H1 (cell line): Measurements from ENCODE around the gene YPEL2. TPM values are rescaled to one million over a fixed set of nuclear protein-coding genes. Genes with fewer than 3 reads are reported as not detected.

Experiments used
- CTCF ChIA-PET: fragments of 300-600 bp; sonication (Branson Sonifier 250); formaldehyde crosslinking; loops from one replicate; lab custom pipeline; 2021; ENCODE audit not compliant: partially characterized antibody; lab: Charles Lee
- POLR2A ChIA-PET: fragments of 300-600 bp; sonication (Branson Sonifier 250); formaldehyde crosslinking; loops from one replicate; lab custom pipeline; 2021; ENCODE audit warnings: inconsistent platforms; ENCODE audit not compliant: partially characterized antibody; lab: Charles Lee
- DNase-seq, 2 experiments: peaks; one replicate each; pipeline versions ENCODE4 v3.0.0 to v3.0.0-alpha.2; 2010 to 2022; ENCODE audit warnings: low spot score in 2 of 2, low read depth in 1 of 2, mixed read lengths in 1 of 2
- FAIRE-seq: peaks from 2 replicates; lab custom pipeline; 2011; peaks lifted over from hg19 to GRCh38; lab: Jason Lieb, UNC
- H2AFZ ChIP-seq: 2 replicates; pipeline ENCODE4 v1.8.1; 2012; ENCODE audit warnings: low read length, inconsistent platforms
- H2AK5ac ChIP-seq: 2 replicates; pipeline ENCODE4 v1.6.1; 2013; ENCODE audit warnings: low read depth, low read length
- H2BK120ac ChIP-seq: replicated peaks from 2 replicates; pipeline ENCODE3; 2013; ENCODE audit warnings: low read depth, low read length, inconsistent platforms
- H2BK12ac ChIP-seq: 2 replicates; pipeline ENCODE4 v1.6.1; 2013; ENCODE audit warnings: low read depth, low read length
- H2BK15ac ChIP-seq: 2 replicates; pipeline ENCODE4 v1.6.1; 2013; ENCODE audit warnings: low read length
- H2BK20ac ChIP-seq: 2 replicates; pipeline ENCODE4 v1.6.1; 2013; ENCODE audit warnings: low read length
- H2BK5ac ChIP-seq: 2 replicates; pipeline ENCODE4 v1.6.1; 2013; ENCODE audit warnings: low read depth, low read length
- H3K14ac ChIP-seq: 2 replicates; pipeline ENCODE4 v1.6.1; 2013; ENCODE audit warnings: inconsistent platforms; ENCODE audit not compliant: insufficient read length
- H3K18ac ChIP-seq: 2 replicates; pipeline ENCODE4 v1.6.1; 2013; ENCODE audit warnings: low read length; ENCODE audit errors: extremely low read depth
- H3K23ac ChIP-seq: 2 replicates; pipeline ENCODE4 v1.6.1; 2013; ENCODE audit warnings: inconsistent platforms; ENCODE audit not compliant: insufficient read length
- H3K23me2 ChIP-seq: 2 replicates; pipeline ENCODE4 v1.6.1; 2013; ENCODE audit warnings: low read depth, low read length
- H3K27ac ChIP-seq: 2 replicates; pipeline ENCODE4 v1.6.1; 2011; ENCODE audit warnings: low read depth, low read length, inconsistent platforms
- H3K27me3 ChIP-seq, 4 experiments: replicated peaks in 1 of 4; 1 replicate in 1 of 4; 2 replicates in 3 of 4; pipeline versions ENCODE4 v1.6.1 to v1.8.1; 2011 to 2013; ENCODE audit warnings: low read length in 3 of 4, mild to moderate bottlenecking in 3 of 4, inconsistent platforms in 2 of 4, mixed read lengths in 2 of 4, moderate library complexity in 1 of 4; ENCODE audit not compliant: control insufficient read depth in 3 of 4, insufficient read depth in 3 of 4; ENCODE audit errors: extremely low read depth in 1 of 4
- H3K36me3 ChIP-seq, 4 experiments: 2 replicates each; pipeline versions ENCODE4 v1.6.1 to v1.8.1; 2011 to 2013; ENCODE audit warnings: mild to moderate bottlenecking in 4 of 4, low read length in 3 of 4, moderate library complexity in 2 of 4, control low read depth in 1 of 4, inconsistent platforms in 1 of 4; ENCODE audit not compliant: insufficient read depth in 4 of 4, control insufficient read depth in 2 of 4
- H3K4ac ChIP-seq: replicated peaks from 2 replicates; pipeline ENCODE3; 2013; ENCODE audit warnings: low read length, low read depth, mixed read lengths, inconsistent platforms; ENCODE audit not compliant: insufficient read length
- H3K4me1 ChIP-seq, 4 experiments: replicated peaks in 1 of 4; 1 replicate in 1 of 4; 2 replicates in 3 of 4; pipeline versions ENCODE4 v1.6.1 to v1.8.1; 2011 to 2013; ENCODE audit warnings: low read length in 3 of 4, inconsistent platforms in 2 of 4, mixed read lengths in 1 of 4; ENCODE audit not compliant: insufficient read depth in 4 of 4, control insufficient read depth in 3 of 4
- H3K4me2 ChIP-seq, 2 experiments: 2 replicates each; pipeline versions ENCODE4 v1.6.1 to v1.8.1; 2011 to 2013; ENCODE audit warnings: low read depth in 2 of 2, low read length in 2 of 2, control low read depth in 1 of 2, inconsistent platforms in 1 of 2, mild to moderate bottlenecking in 1 of 2; ENCODE audit not compliant: insufficient read depth in 1 of 2
- H3K4me3 ChIP-seq, 4 experiments: fragments of 200-600, 300-600 bp in 1 of 4; sonication (generic), shearing (Covaris generic), sonication (Bioruptor Twin) in 1 of 4; 2 replicates each; pipeline versions ENCODE4 v1.5.1 to v1.8.1; 2011 to 2016; ENCODE audit warnings: low read length in 4 of 4, low read depth in 3 of 4, control low read depth in 2 of 4, inconsistent platforms in 2 of 4, mild to moderate bottlenecking in 2 of 4, mixed read lengths in 1 of 4, moderate library complexity in 1 of 4; ENCODE audit not compliant: insufficient read depth in 2 of 4; ENCODE audit errors: extremely low read depth in 1 of 4
- H3K56ac ChIP-seq: replicated peaks from 2 replicates; pipeline ENCODE3; 2013; ENCODE audit warnings: low read depth, mild to moderate bottlenecking, mixed read lengths, low read length, inconsistent platforms; ENCODE audit not compliant: insufficient read length
- H3K79me1 ChIP-seq: 2 replicates; pipeline ENCODE4 v1.6.1; 2013; ENCODE audit warnings: low read depth, low read length, control low read depth
- H3K79me2 ChIP-seq, 2 experiments: 2 replicates each; pipeline versions ENCODE4 v1.6.1 to v1.8.1; 2012 to 2013; ENCODE audit warnings: low read length in 2 of 2, mild to moderate bottlenecking in 2 of 2, inconsistent platforms in 1 of 2; ENCODE audit not compliant: insufficient read depth in 2 of 2, control insufficient read depth in 1 of 2
- H3K9ac ChIP-seq, 4 experiments: replicated peaks in 1 of 4; 1 replicate in 1 of 4; 2 replicates in 3 of 4; pipeline versions ENCODE4 v1.6.1 to v1.8.1; 2011 to 2013; ENCODE audit warnings: low read depth in 3 of 4, low read length in 3 of 4, control low read depth in 2 of 4, mild to moderate bottlenecking in 2 of 4, moderate library complexity in 2 of 4, inconsistent platforms in 1 of 4; ENCODE audit errors: extremely low read depth in 1 of 4
- H3K9me3 ChIP-seq, 2 experiments: 2 replicates each; pipeline versions ENCODE4 v1.6.1 to v1.8.1; 2012 to 2013; ENCODE audit warnings: mild to moderate bottlenecking in 2 of 2, moderate library complexity in 2 of 2, control low read depth in 1 of 2, inconsistent platforms in 1 of 2, low read depth in 1 of 2, low read length in 1 of 2, mixed read lengths in 1 of 2; ENCODE audit not compliant: insufficient read depth in 2 of 2
- H4K20me1 ChIP-seq, 2 experiments: replicated peaks in 1 of 2; 2 replicates each; pipeline versions ENCODE3 to v1.8.1; 2011 to 2013; ENCODE audit warnings: inconsistent platforms in 2 of 2, low read length in 2 of 2, mild to moderate bottlenecking in 1 of 2; ENCODE audit not compliant: insufficient read depth in 2 of 2, control insufficient read depth in 1 of 2
- H4K5ac ChIP-seq: 2 replicates; pipeline ENCODE4 v1.6.1; 2013; ENCODE audit warnings: low read length, low read depth, mixed read lengths, inconsistent platforms; ENCODE audit not compliant: insufficient read length
- H4K8ac ChIP-seq: 2 replicates; pipeline ENCODE4 v1.8.0; 2013; ENCODE audit warnings: mild to moderate bottlenecking, moderate library complexity, low read length, inconsistent platforms; ENCODE audit not compliant: insufficient read depth; ENCODE audit errors: extremely low read depth
- H4K91ac ChIP-seq: replicated peaks from 2 replicates; pipeline ENCODE3; 2013; ENCODE audit warnings: low read length, mixed read lengths, inconsistent platforms; ENCODE audit not compliant: insufficient read length
- BACH1 ChIP-seq: IDR thresholded peaks from 2 replicates; pipeline ENCODE4 v1.6.1; 2012; ENCODE audit warnings: low read length, improper control_type of control experiment
- JUND ChIP-seq: IDR thresholded peaks from 2 replicates; pipeline ENCODE4 v1.6.1; 2011; ENCODE audit warnings: mild to moderate bottlenecking, improper control_type of control experiment, low read length
- NANOG ChIP-seq: IDR thresholded peaks from 2 replicates; pipeline ENCODE4 v1.6.1; 2011; ENCODE audit warnings: low read length, low read depth, mild to moderate bottlenecking, inconsistent platforms; ENCODE audit not compliant: insufficient read depth, poor library complexity, severe bottlenecking
- SP4 ChIP-seq: IDR thresholded peaks from 2 replicates; pipeline ENCODE4 v1.6.1; 2012; ENCODE audit warnings: low read length, inconsistent platforms
- WGBS, 2 experiments: shearing (Covaris generic) in 1 of 2; methylation state at CpG; one replicate each; pipeline versions ENCODE4 v1.1.6 to v1.1.7; 2013 to 2015; ENCODE audit warnings: low lambda C conversion rate in 2 of 2, mixed read lengths in 2 of 2, inconsistent platforms in 1 of 2, low coverage in 1 of 2, missing lambda C conversion rate in 1 of 2; ENCODE audit not compliant: insufficient replicate concordance in 2 of 2, insufficient coverage in 1 of 2, insufficient read length in 1 of 2; ENCODE audit errors: extremely low coverage in 1 of 2, missing lambda C conversion rate in 1 of 2; 5-methylcytosine and 5-hydroxymethylcytosine counted together
- polyA plus RNA-seq, 7 experiments: library from polyadenylated mRNA; depleted of rRNA in 3 of 7; stranded (reverse) in 5 of 7; unstranded in 2 of 7; fragments of >200 nt in 5 of 7; fragments of 200-250 nt in 2 of 7; gene quantifications; 1 replicate in 5 of 7; 2 replicates in 1 of 7; 4 replicates in 1 of 7; pipeline versions ENCODE4 v1.2.1 to v1.2.3, GENCODE V29; 2011 to 2013; ENCODE audit warnings: missing spikeins in 2 of 7, mixed read lengths in 2 of 7
- total RNA-seq: library from RNA; stranded (reverse); fragmentation: NEBNext Ultra II Directional; extraction: Animal tissue kit (Norgen Biotek cat#: 25700); gene quantifications from 2 replicates; pipeline ENCODE4 v1.2.1, GENCODE V29; 2021

The YPEL2 gene
- total and polyA plus RNA-seq, 2 of the 8 experiments (the other 6 are each of a cell fraction or from before 2014, with no cell fraction given), result 1.6 to 3.5 TPM

GRCh38 chr17:59413014-59413766 is 81.7 kb downstream of the YPEL2 start:
- no peak overlapping the region for H2BK5ac ChIP-seq
- H3K4me1 ChIP-seq, result no peaks in the 10 kb centered on the region
- no peak overlapping the region for H3K27ac ChIP-seq
- H2AK5ac ChIP-seq, result no peak overlapping the region
- DNase-seq (no peak), FAIRE-seq (no peak)
- WGBS, 2 experiments, result 92% methylated on average over 8 of the region's 8 CpGs; no CpG with 5 or more reads in 1 of the 2 experiments
- H4K91ac ChIP-seq, result no peak overlapping the region
- no peak overlapping the region for H2BK120ac ChIP-seq
- no peaks in the 10 kb centered on the region for H3K27me3 ChIP-seq
- no peak overlapping the region for H2BK12ac ChIP-seq
- H4K5ac ChIP-seq, result no peak overlapping the region
- no peaks in the 10 kb centered on the region for H3K36me3 ChIP-seq
- no peak overlapping the region for H3K18ac ChIP-seq
- no peak overlapping the region for H3K56ac ChIP-seq
- peaks cover 0 to 6% of the 10 kb centered on the region in 2 experiments; a peak in 1 of 4 replicates for H3K9me3 ChIP-seq
- no peak overlapping the region for H3K23ac ChIP-seq
- H3K79me2 ChIP-seq, result no peaks in the 10 kb centered on the region
- no peak overlapping the region for H3K4me3 ChIP-seq
- ChIA-PET CTCF (interaction anchor here (1.1 kb wide), 1 partner anchor 19 kb away, joined by 3 read pairs; no protein-coding TSS in a partner anchor), POLR2A (interaction anchor here (0.5 to 0.9 kb wide), 2 partner anchors 13 to 17 kb away, joined by 3 read pairs; no protein-coding TSS in a partner anchor)
- H2AFZ ChIP-seq, result no peak overlapping the region
- H3K4ac ChIP-seq, result no peak overlapping the region
- H3K14ac ChIP-seq, result no peak overlapping the region
- no peak overlapping the region for H3K9ac ChIP-seq
- H3K23me2 ChIP-seq, result no peaks in the 10 kb centered on the region
- H4K20me1 ChIP-seq, result no peaks in the 10 kb centered on the region
- H2BK15ac ChIP-seq, result no peak overlapping the region
- no peaks in the 10 kb centered on the region for H3K79me1 ChIP-seq
- no peak overlapping the region for H2BK20ac ChIP-seq
- H3K4me2 ChIP-seq, result no peak overlapping the region
- no peak overlapping the region for H4K8ac ChIP-seq
- TF ChIP-seq BACH1, result no peak
- TF ChIP-seq NANOG, result no peak
- TF ChIP-seq SP4, result no peak
- no peak for TF ChIP-seq JUND
